Esophagus muscularis mucosa (tissue), 4 donors: ENCODE measurements around the gene MSX2. TPM values are rescaled to one million over a fixed set of nuclear protein-coding genes. Genes with fewer than 3 reads are reported as not detected.

Experiments
- DNase-seq: peaks from one replicate; pipeline ENCODE4 v3.0.0-alpha.2; 2017; ENCODE audit errors: extremely low spot score
- H3K27ac ChIP-seq, 4 donors: fragments of 200-600 bp; sonication (generic); replicated peaks in 1 of 4; 1 replicate in 3 of 4; 2 replicates in 1 of 4; pipeline ENCODE4 v1.5.1; 2016 to 2019; ENCODE audit warnings: mild to moderate bottlenecking in 1 of 4
- H3K27me3 ChIP-seq, 4 donors: fragments of 200-600 bp; sonication (generic); one replicate each; pipeline versions ENCODE4 v1.5.1 to v1.6.0; 2016 to 2019
- H3K36me3 ChIP-seq, 4 donors: fragments of 200-600 bp; sonication (generic); one replicate each; pipeline ENCODE4 v1.5.1; 2016 to 2019
- H3K4me1 ChIP-seq, 4 donors: fragments of 200-600 bp; sonication (generic); one replicate each; pipeline ENCODE4 v1.5.1; 2016 to 2019
- H3K4me3 ChIP-seq, 4 donors: fragments of 200-600 bp; sonication (generic); 1 replicate in 2 of 4; 2 replicates in 2 of 4; pipeline ENCODE4 v1.5.1; 2016 to 2019; ENCODE audit warnings: mild to moderate bottlenecking in 4 of 4, moderate library complexity in 1 of 4
- H3K9me3 ChIP-seq, 4 donors: fragments of 200-600 bp; sonication (generic); 1 replicate in 3 of 4; 2 replicates in 1 of 4; pipeline ENCODE4 v1.5.1; 2016 to 2019
- CTCF ChIP-seq, 3 experiments: fragments of 200-600 bp in 2 of 3; fragments of 450-650 bp in 1 of 3; sonication (generic) in 2 of 3; IDR thresholded peaks; one replicate each; pipeline ENCODE4 v1.5.1; 2017 to 2019; ENCODE audit warnings: antibody characterized with exemption in 3 of 3, mild to moderate bottlenecking in 2 of 3, moderate library complexity in 1 of 3
- EP300 ChIP-seq: sonication (generic); formaldehyde crosslinking; IDR thresholded peaks from one replicate; pipeline ENCODE4 v1.6.1; 2017; ENCODE audit warnings: antibody characterized with exemption
- POLR2A ChIP-seq: fragments of 450-650 bp; IDR thresholded peaks from one replicate; pipeline ENCODE4 v1.6.1; 2017; ENCODE audit warnings: antibody characterized with exemption, moderate library complexity, mild to moderate bottlenecking, low read depth
- POLR2AphosphoS5 ChIP-seq, 2 donors: sonication (generic); formaldehyde crosslinking; IDR thresholded peaks; one replicate each; pipeline ENCODE4 v1.6.1; 2017; ENCODE audit warnings: antibody characterized with exemption in 2 of 2
- WGBS: methylation state at CpG from one replicate; pipeline ENCODE4 v1.1.5; 2018; 5-methylcytosine and 5-hydroxymethylcytosine counted together
- intact Hi-C: fragments of 100-400 bp; cut with DNase I; formaldehyde crosslinking; loops from one replicate; pipeline ENCODE4 v1.15.1; 2023
- total RNA-seq, 4 donors: library from RNA; depleted of rRNA; stranded (reverse); fragments of >200 nt; gene quantifications; one replicate each; pipeline versions ENCODE4 v1.1.0 to v1.2.1, GENCODE V29; 2016

The MSX2 gene
- total RNA-seq, 4 donors from 2014 or later: 1.8 to 4.0 (median 2.2) TPM

DNA sequence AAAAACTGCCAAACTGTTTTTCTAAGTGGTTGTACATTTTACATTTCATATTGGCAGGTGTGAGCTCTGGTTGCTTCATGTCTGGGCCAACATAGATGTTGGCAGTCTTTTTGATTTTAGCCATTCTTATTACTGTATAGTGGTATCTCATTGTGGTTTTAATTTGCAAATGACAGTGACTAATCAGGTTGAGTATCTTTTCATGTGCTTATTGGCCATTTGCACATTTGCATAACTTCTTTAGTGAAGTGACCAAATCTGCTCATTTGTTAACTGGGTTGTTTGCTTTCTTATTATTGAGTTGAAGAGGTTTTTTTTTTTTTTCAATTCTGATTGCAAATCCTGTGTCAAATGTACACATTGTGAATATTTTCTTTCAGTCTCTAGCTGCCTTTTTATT is 36.9 kb upstream of the MSX2 start:
- Histone ChIP-seq H3K4me3 (no peak overlapping the region), H3K9me3 (no peaks in the 10 kb centered on the region), H3K27me3 (peaks cover 0 to 67% (median 25%) of the 10 kb centered on the region in 4 donors), H3K4me1 (peaks cover 0 to 11% (median 8%) of the 10 kb centered on the region in 4 donors), H3K27ac (no peak overlapping the region), H3K36me3 (no peaks in the 10 kb centered on the region)
- no peak for DNase-seq
- intact Hi-C loops: no loop called here
- TF ChIP-seq CTCF (IDR thresholded peaks at IDR 0.05) (no peak), POLR2AphosphoS5 (IDR thresholded peaks at IDR 0.05) (no peak), POLR2A (no peak), EP300 (no peak)

DNA sequence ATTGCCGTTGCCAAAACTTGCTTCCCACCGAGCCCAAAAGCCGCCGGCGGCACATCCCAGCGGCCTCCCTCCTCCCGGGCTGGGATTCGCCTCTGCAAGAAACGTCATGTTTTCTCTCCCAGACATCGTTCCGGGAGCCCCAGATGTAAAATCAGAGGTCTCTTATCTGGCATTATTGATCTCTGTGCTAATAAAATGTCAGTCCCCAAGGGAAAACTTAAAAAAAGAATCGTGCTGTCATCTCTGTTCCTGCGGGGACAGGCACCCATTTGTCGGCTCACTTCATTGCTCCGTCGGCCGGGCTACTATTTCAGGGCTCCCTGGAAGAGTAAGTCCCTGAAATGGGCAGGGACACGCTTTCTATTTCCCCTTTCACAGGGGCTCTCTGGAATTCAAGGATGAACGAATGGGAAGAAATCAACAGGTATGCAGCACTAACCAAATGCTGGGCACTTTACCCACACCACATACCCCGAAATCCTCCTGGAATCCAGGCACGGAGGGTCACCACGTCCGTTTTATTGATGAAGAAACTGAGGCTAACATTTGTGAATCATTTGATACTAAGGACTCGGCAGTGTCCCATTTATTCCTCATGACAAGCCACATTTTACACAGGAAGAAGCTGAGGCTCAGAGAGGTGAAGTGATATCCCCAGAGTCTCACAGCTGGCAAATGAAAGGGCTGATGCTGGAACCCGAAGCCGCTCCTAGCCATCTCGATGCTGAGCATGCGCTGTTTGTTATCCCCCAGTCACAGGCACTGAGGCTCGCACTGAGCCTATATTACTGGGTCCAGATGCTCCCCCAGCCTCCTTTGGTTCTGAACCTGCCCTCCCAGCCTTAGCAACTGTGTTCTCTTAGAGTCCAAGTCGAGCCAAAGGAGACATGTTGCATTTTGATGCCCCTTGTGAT is 35.7 kb upstream of the MSX2 start:
- no peak for DNase-seq
- no peaks in the 10 kb centered on the region for H3K9me3 ChIP-seq
- H3K27ac ChIP-seq: no peak overlapping the region
- intact Hi-C loops: no loop called here
- H3K36me3 ChIP-seq: no peaks in the 10 kb centered on the region
- H3K4me1 ChIP-seq: peaks cover 0 to 17% (median 10%) of the 10 kb centered on the region in 4 donors
- 9% methylated on average over 30 of the region's 30 CpGs for WGBS
- TF ChIP-seq EP300 (no peak), CTCF (IDR thresholded peaks at IDR 0.05) (no peak), POLR2AphosphoS5 (IDR thresholded peaks at IDR 0.05) (no peak), POLR2A (no peak)
- H3K27me3 ChIP-seq: peaks cover 0 to 79% (median 27%) of the 10 kb centered on the region in 4 donors
- no peak overlapping the region for H3K4me3 ChIP-seq

DNA sequence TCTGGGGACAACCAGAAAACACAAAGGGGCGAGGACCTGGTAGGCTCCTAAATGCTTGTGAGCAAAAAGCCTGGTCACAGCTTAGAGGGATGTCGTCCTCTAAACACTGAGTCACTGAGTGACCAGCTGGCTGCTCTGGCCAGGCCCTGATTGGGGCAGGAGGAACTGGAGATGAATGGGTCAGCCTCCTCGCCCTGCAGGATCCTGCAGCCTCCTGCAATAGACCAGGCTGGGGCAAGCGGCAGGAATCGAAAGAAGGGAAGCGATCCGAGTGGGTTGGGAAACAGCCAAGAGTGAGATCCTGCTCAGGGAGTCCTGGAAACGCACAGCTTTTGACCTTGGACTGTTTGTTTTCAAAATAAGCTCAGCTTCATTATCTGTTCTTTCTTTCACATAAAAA is 34.1 kb upstream of the MSX2 start:
- Histone ChIP-seq H3K36me3 (no peaks in the 10 kb centered on the region), H3K4me1 (peaks cover 0 to 17% (median 10%) of the 10 kb centered on the region in 4 donors), H3K9me3 (no peaks in the 10 kb centered on the region), H3K4me3 (no peak overlapping the region), H3K27ac (no peak overlapping the region), H3K27me3 (peaks cover 0 to 94% (median 32%) of the 10 kb centered on the region in 4 donors)
- no peak for DNase-seq
- TF ChIP-seq EP300 (no peak), CTCF (IDR thresholded peaks at IDR 0.05) (no peak), POLR2AphosphoS5 (IDR thresholded peaks at IDR 0.05) (no peak)
- 25% methylated on average over 8 of the region's 8 CpGs for WGBS
- intact Hi-C loops: no loop called here

GRCh38 chr5:174692381-174692780 is 32.0 kb upstream of the MSX2 start:
- 36% methylated on average over 12 of the region's 12 CpGs for WGBS
- DNase-seq: no peak
- Histone ChIP-seq H3K9me3 (no peaks in the 10 kb centered on the region), H3K36me3 (no peaks in the 10 kb centered on the region), H3K4me3 (no peak overlapping the region), H3K27me3 (peaks cover 0 to 97% (median 32%) of the 10 kb centered on the region in 4 donors), H3K4me1 (peaks cover 0 to 17% (median 10%) of the 10 kb centered on the region in 4 donors), H3K27ac (no peak overlapping the region)
- TF ChIP-seq CTCF (IDR thresholded peaks at IDR 0.05): no peak
- no peak for TF ChIP-seq EP300
- no peak for TF ChIP-seq POLR2A
- no peak for TF ChIP-seq POLR2AphosphoS5 (IDR thresholded peaks at IDR 0.05)
- intact Hi-C loops: no loop called here
